Fibroblast of lung (primary cell): ENCODE measurements around the gene RFTN2. TPM values are rescaled to one million over a fixed set of nuclear protein-coding genes. Genes with fewer than 3 reads are reported as not detected.

Experiments
- DNase-seq, 2 donors: peaks; one replicate each; pipeline versions ENCODE4 v3.0.0 to v3.0.0-alpha.2; 2010; ENCODE audit warnings: low read depth in 2 of 2
- H2AFZ ChIP-seq: 2 replicates; pipeline ENCODE4 v1.5.1; 2012; ENCODE audit warnings: low read length, control low read depth, inconsistent platforms
- H3K27ac ChIP-seq: 2 replicates; pipeline ENCODE4 v1.5.1; 2011; ENCODE audit warnings: low read length, control low read depth; ENCODE audit not compliant: insufficient read depth
- H3K27me3 ChIP-seq: 2 replicates; pipeline ENCODE4 v1.5.1; 2011; ENCODE audit warnings: mild to moderate bottlenecking, low read length; ENCODE audit not compliant: control insufficient read depth, insufficient read depth
- H3K36me3 ChIP-seq: 2 replicates; pipeline ENCODE4 v1.5.1; 2011; ENCODE audit warnings: low read length; ENCODE audit not compliant: control insufficient read depth, insufficient read depth
- H3K4me1 ChIP-seq: 2 replicates; pipeline ENCODE4 v1.5.1; 2011; ENCODE audit warnings: low read length; ENCODE audit not compliant: control insufficient read depth, insufficient read depth; ENCODE audit errors: extremely low read depth
- H3K4me2 ChIP-seq: 2 replicates; pipeline ENCODE4 v1.5.1; 2011; ENCODE audit warnings: low read length, control low read depth; ENCODE audit not compliant: insufficient read depth; ENCODE audit errors: extremely low read depth
- H3K4me3 ChIP-seq, 4 experiments: fragments of 200-600 bp in 1 of 4; sonication (generic) in 1 of 4; replicated peaks in 1 of 4; 2 replicates each; pipeline ENCODE4 v1.5.1; 2011 to 2016; ENCODE audit warnings: low read length in 4 of 4, low read depth in 3 of 4, mild to moderate bottlenecking in 3 of 4, control low read depth in 2 of 4, inconsistent platforms in 1 of 4, mixed read lengths in 1 of 4; ENCODE audit not compliant: insufficient read depth in 1 of 4; ENCODE audit errors: control extremely low read depth in 1 of 4
- H3K79me2 ChIP-seq: 2 replicates; pipeline ENCODE4 v1.5.1; 2012; ENCODE audit warnings: mild to moderate bottlenecking, low read length, inconsistent platforms; ENCODE audit not compliant: control insufficient read depth, insufficient read depth
- H3K9ac ChIP-seq: 2 replicates; pipeline ENCODE4 v1.5.1; 2011; ENCODE audit warnings: mild to moderate bottlenecking, low read length, control low read depth; ENCODE audit not compliant: insufficient read depth
- H3K9me3 ChIP-seq: 2 replicates; pipeline ENCODE4 v1.5.1; 2012; ENCODE audit warnings: low read depth, low read length; ENCODE audit not compliant: control insufficient read depth, insufficient read depth
- H4K20me1 ChIP-seq: 2 replicates; pipeline ENCODE4 v1.5.1; 2011; ENCODE audit warnings: low read length; ENCODE audit not compliant: control insufficient read depth, insufficient read depth; ENCODE audit errors: extremely low read depth
- EZH2 ChIP-seq: IDR thresholded peaks from 2 replicates; pipeline ENCODE4 v1.5.1; 2012; ENCODE audit warnings: low read length, control low read depth, mild to moderate bottlenecking; ENCODE audit errors: missing control alignments
- polyA plus RNA-seq, 2 donors: library from polyadenylated mRNA; depleted of rRNA in 1 of 2; stranded (reverse) in 1 of 2; unstranded in 1 of 2; fragments of >200 nt; gene quantifications; 2 replicates each; pipeline ENCODE4 v1.2.1, GENCODE V29; 2011 to 2012; ENCODE audit warnings: missing spikeins in 1 of 2
- total RNA-seq: library from RNA; depleted of rRNA; stranded (reverse); fragments of >200 nt; gene quantifications from 2 replicates; pipeline ENCODE4 v1.2.1, GENCODE V29; 2014
- TF ChIP-seq, protein P1 (sequence below), 2 donors: IDR thresholded peaks in 1 of 2; conservative IDR thresholded peaks in 1 of 2; 1 replicate in 1 of 2; 2 replicates in 1 of 2; pipeline ENCODE4 v1.5.1; 2011 to 2012; ENCODE audit warnings: low read length in 2 of 2, control low read depth in 1 of 2, inconsistent platforms in 1 of 2, low read depth in 1 of 2, mild to moderate bottlenecking in 1 of 2

RFTN2 gene
- total and polyA plus RNA-seq, 2 donors (not counting 1 experiment from before 2014, with no cell fraction given): 0.95 to 10.2 TPM

DNA sequence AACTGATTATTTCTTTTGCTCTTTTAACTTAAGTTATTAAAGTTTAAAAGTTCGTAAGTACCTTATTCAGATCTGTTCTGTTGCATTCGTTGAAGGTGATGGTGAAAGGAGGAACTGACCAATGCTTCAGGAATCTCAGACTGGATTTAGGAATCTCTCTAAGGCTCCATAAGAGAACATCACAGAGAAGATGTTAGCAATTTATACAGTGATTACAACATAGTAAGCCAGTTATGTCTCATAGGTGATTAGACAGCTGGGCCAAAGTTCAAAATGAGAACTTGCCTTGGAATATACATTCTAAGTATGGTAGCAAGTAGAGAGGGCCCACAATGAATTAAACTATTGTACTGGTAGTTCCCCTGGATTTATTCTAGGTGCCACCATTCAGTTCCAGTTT lies 32.9 kb upstream of the RFTN2 start:
- Histone ChIP-seq H3K79me2 (peaks cover 35% of the 10 kb centered on the region), H2AFZ (no peak overlapping the region), H3K27ac (no peak overlapping the region), H3K9ac (no peak overlapping the region), H3K4me1 (peaks cover 8% of the 10 kb centered on the region), H3K27me3 (no peaks in the 10 kb centered on the region), H3K4me3 (peak overlapping the region in 3 of 4 experiments; percentile 31 to 92 (median 74)), H4K20me1 (no peaks in the 10 kb centered on the region), H3K4me2 (peak overlapping the region; percentile 98), H3K36me3 (no peaks in the 10 kb centered on the region), H3K9me3 (no peaks in the 10 kb centered on the region)
- TF ChIP-seq, protein P1, sequence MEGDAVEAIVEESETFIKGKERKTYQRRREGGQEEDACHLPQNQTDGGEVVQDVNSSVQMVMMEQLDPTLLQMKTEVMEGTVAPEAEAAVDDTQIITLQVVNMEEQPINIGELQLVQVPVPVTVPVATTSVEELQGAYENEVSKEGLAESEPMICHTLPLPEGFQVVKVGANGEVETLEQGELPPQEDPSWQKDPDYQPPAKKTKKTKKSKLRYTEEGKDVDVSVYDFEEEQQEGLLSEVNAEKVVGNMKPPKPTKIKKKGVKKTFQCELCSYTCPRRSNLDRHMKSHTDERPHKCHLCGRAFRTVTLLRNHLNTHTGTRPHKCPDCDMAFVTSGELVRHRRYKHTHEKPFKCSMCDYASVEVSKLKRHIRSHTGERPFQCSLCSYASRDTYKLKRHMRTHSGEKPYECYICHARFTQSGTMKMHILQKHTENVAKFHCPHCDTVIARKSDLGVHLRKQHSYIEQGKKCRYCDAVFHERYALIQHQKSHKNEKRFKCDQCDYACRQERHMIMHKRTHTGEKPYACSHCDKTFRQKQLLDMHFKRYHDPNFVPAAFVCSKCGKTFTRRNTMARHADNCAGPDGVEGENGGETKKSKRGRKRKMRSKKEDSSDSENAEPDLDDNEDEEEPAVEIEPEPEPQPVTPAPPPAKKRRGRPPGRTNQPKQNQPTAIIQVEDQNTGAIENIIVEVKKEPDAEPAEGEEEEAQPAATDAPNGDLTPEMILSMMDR (conservative IDR thresholded peaks at IDR 0.05 in 1 of 2, IDR thresholded peaks at IDR 0.05 in 1 of 2; ENCODE audit: low read depth in 1 of 2, low read length in 2 of 2): no peak
- TF ChIP-seq EZH2: no peak
- peak; percentile 40 to 74 for DNase-seq

DNA sequence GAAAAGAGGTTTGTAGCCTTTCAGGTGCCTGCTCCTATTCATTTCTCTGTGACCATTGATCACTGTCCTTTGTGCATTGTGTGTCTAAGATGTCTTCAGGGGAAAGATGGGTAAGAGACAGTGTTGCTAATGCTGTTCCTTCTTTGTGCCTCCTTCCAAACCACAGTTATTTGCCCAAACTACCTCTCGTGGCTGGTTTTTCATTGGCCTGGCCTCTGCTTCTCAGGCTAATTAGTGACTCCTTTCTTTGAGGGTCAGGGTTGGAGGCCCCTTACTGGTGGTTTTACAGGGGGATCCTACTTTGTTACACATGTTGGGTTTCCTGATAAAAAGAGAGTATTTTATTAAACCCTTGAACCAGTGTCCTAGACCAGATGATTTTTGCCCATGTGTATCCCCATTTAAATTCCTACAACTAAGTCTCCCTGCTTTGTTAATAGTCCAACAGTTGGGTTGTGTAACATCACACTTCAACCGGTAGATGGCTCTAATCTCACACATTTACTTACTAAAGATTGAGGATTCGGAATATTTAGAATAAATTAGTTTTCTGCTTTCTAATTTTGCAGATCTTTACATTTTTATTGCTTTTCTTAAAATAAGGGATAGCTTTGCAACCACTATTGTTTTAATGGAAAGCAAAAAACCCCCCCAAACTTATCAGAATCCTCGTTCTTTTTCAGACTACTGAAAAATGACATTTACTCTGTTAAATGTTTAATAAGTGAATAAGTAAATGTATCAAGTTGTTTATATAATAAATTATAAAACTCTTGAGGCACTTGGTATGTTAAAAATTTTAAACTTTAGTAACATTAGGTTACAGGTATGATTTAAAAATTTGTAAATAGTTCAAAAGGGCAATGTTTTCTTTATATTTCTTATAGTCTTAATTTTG lies 32.2 kb upstream of the RFTN2 start:
- Histone ChIP-seq H3K27ac (no peak overlapping the region), H3K4me1 (peaks cover 8% of the 10 kb centered on the region), H3K36me3 (no peaks in the 10 kb centered on the region), H3K79me2 (peaks cover 35% of the 10 kb centered on the region), H2AFZ (no peak overlapping the region), H3K27me3 (no peaks in the 10 kb centered on the region), H3K4me2 (peak overlapping the region; percentile 98), H3K9ac (no peak overlapping the region), H3K4me3 (peak overlapping the region; percentile 33 to 92 (median 82)), H3K9me3 (no peaks in the 10 kb centered on the region), H4K20me1 (no peaks in the 10 kb centered on the region)
- peak; percentile 53 to 75 for DNase-seq
- TF ChIP-seq, protein P1 (conservative IDR thresholded peaks at IDR 0.05 in 1 of 2, IDR thresholded peaks at IDR 0.05 in 1 of 2; ENCODE audit: low read depth in 1 of 2, low read length in 2 of 2): peak; percentile 56 to 77
- no peak for TF ChIP-seq EZH2

DNA sequence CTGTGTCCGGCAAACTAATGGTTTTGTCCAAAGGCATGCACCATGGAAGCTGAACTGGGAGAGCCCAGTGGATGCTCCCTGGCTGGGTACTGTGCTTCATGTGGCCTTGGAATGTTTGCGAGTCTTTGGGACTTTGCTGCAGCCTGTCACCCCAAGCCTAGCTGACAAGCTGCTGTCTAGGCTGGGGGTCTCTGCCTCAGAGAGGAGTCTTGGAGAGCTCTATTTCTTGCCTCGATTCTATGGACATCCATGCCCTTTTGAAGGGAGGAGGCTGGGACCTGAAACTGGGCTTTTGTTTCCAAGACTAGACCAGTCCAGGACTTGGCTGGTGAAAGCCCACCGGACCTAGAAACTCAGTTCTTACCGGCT lies 31.4 kb upstream of the RFTN2 start:
- Histone ChIP-seq H3K9me3 (no peaks in the 10 kb centered on the region), H4K20me1 (no peaks in the 10 kb centered on the region), H3K36me3 (no peaks in the 10 kb centered on the region), H3K27me3 (no peaks in the 10 kb centered on the region), H3K4me1 (peaks cover 8% of the 10 kb centered on the region), H2AFZ (no peak overlapping the region), H3K4me2 (peak overlapping the region; percentile 98), H3K27ac (no peak overlapping the region), H3K9ac (no peak overlapping the region), H3K79me2 (peaks cover 35% of the 10 kb centered on the region), H3K4me3 (peak overlapping the region; percentile 74 to 92 (median 90))
- DNase-seq: no peak
- TF ChIP-seq EZH2: no peak
- TF ChIP-seq, protein P1 (conservative IDR thresholded peaks at IDR 0.05 in 1 of 2, IDR thresholded peaks at IDR 0.05 in 1 of 2; ENCODE audit: low read depth in 1 of 2, low read length in 2 of 2): no peak
